GM19324 (cell line): Measurements from ENCODE around the gene LRIG3.
A peak's percentile ranks its signal among the peaks of the same experiment; 100 is the strongest.

Source experiments
- ATAC-seq: cut with Tn5 transposase; IDR thresholded peaks from one replicate; pipeline ENCODE4 v1.9.1; 2021; ENCODE audit warnings: mild to moderate bottlenecking, moderate library complexity; ENCODE audit not compliant: unreplicated experiment, low FRiP score

The LRIG3 gene

DNA sequence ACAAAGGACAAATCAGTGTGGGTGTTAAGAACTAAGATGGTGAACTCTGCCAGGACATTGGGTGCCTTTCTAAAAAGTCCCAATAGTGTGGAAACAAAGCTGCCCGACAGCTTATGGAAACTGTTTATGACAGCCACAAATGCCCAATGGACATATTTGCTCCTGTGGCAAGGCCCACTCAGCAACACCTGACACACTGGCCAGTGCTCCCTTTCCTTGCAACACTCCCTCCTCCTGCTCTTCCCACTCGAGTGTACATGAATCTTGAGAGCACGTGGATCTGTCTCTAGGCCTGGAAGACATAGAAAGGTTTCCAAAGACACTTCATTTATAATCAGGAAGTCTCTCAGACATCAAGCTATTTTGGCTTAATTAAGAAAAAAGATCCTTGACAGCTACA, 14.2 kb upstream of the LRIG3 start:
- ATAC-seq, result no peak

DNA sequence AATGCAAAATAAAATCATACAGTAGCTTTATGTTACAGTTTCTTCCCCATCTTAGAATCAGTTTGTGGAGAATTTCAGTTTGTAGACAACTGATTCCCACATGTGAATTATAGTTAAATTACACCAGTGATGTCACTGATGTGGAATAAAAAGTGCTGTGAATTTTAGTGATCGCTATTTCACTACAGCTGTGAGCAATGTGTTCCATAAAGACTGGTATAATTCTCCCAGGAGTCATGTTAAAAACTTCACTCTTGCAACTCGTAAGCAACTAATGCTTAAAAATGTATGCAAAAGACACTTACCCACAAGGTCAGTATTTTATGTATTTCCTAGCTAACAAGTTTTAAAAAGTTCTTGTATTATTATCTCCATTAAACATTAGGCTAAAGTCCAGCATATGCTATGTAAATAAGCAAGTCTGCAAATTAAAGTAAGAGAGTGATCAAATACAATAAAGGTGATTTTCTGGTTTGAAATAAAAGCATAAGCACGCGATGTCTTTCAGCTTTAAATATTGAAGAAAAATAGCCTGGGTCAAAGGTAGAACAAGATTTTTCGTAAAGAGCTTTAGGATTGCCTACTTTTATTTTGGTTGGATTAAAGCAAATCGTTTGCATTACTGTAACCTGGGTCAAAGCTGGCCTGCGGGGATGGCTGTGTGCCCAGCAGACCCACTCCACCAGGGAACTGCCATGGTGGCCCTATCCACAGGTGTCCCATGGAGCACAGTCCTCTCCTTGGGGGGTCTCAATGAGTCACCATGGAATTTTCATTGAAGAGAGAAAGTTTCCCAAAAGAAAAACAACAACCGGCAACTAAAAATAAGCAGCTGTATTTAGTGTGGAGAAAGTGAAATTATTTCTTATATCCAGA, 12.7 kb upstream of the LRIG3 start:
- ATAC-seq, result no peak

DNA sequence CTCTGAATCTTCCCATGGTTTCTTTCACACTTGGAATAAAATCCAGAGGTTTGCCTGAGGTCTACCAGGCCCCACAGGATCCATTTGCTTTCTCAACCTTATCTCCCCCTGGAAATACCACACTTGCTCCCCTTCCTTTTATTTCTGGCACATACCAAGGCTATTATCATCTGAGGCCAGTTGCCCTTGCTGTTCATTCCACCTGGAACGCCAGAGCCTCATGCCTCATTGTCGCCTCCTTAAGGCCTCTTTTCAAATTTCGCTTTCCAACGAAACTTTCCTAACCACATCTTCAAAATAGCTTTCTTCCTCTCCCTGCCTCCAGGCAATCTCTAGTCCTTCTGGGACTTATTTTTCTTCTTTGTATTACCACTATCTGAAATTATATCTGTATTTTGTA, 11.2 kb upstream of the LRIG3 start:
- no peak for ATAC-seq

DNA sequence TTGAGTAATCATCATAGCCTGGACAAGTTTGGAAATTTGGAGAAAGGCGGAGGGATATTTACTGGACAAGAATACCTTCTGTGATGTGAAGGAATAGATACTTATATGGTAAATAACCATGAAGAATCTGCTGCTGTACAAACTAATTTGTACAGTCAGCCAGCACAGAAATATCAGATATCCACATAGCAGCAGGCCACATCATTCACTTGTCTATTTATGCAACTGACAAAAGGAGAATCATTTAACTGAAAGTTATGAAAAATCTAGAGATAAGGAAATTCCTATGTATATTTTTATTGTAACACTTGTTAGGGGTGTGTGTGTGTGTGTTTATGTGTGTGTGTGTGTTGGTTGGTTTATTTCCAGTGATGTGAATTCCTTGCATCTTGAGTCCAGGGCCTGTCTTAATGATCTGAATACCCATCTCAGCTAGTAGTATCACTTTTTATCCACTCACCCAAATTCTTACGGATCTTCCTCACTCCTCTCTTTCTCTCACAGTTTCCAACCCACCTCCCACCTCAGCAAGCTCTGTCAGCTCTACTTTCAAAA, 10.5 kb upstream of the LRIG3 start:
- ATAC-seq, result no peak

DNA sequence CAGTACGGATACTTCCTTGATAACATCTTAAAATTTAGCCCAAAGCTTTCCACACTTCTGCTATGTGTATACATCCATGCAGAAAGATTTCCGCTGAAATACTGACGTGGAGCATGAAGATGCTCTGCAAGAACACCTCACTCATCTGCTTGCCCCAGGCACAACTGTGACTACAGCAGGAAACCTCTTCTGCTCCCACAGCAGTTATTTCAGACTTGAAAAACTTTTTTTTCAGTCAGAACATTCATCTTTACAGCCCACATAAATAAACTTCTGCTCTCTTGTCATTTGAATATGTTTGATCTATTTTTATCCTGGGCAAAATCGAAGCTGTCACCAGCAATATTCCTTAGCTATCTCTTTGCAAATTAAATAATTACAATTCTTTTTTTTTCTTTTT, 6.8 kb upstream of the LRIG3 start:
- no peak for ATAC-seq

DNA sequence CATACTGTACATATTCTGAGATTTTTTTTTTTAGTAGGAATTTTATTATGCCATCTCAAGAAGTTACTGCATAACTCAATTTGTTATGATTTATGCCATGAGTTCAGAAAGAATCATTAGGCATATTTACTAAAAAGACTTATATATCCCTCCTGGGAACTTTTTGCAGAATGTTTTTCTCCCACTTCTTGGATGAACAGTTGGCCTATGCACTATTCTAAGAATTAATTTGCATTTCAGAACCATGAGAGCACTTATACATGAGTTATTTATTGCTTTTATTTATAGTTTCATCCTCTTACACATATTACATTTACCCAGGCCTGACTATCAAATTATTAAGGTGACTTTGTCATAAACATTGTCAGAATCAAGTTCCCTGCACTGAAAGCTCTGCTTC, 6.3 kb upstream of the LRIG3 start:
- no peak for ATAC-seq

DNA sequence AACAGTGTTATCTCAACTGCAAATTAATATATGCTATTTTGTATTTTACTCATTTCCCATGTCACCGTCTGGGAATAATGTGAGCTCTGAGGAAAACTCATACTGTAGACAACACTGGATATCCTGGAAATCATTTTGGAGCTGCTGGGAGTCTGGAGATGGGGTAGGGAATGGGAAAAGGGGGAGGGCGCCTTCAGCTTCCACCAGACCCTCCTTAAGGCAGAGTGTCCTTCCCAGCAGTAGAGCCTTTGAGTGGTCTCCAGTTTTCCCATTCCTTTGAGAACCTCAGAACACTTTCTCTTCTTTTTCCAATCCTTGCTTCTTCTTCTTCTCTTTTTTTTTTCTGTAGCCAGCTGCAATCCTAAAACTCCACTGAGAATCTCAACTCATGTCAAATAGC, 5.4 kb upstream of the LRIG3 start:
- ATAC-seq, result no peak

DNA sequence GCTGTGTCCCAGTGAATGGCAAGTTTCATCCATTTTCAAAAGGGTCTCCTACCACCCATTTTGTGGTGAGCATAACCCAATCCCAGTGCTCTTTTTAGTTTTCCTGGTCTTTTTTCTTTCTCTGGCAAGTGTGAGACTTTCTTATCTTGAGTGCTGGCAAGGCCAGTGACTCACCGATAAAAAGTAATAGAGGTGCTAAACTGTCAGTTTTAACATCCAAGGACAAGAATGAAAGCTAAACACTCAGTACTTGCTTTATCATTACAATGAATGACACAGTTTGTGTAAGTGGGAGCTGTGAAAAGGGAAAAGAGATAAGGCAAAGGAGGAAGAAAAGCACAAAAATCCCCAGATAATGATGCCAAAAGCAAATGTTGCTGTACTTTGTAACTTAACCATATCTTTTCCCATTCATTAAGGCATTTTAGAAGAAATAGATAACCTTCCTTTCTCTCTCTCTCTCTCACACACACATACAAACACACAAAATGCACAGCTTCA, 4.9 kb upstream of the LRIG3 start:
- ATAC-seq, result no peak

DNA sequence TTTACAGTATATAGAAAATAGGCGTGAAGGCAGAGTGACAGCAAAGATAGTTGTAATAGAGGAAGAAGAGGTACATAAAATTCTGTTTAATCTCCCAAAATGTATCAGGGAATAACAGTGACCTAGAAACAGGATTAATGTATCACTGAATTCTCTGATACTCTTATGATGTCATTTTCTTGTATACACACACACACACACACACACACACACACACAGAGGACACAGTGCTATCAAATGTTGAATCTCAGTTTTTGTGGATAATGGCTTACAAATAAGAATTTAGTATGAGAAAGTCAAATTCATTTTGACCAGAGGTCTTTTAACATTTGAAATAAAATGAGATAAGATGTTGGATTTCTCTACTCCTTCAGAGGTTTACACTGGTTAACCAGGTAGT, 4.3 kb upstream of the LRIG3 start:
- ATAC-seq, result no peak

DNA sequence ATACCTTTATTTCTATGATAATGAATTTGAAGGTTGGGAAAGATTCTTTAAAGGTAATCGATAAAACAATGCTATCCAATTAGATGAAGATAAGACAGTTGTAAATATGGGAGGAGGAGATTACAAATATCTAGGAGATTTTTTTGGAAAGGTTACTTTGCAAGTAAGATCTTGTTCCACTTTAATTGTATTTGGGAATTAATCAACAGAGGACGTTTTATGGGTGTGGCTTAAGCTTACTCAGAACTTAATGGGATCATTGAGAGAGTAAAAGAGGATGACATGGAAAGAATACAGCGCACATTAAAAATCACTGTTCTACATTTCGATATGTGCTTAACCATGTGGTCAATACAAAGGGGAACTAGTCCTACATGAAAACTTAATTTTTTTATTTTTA, 3.5 kb upstream of the LRIG3 start:
- ATAC-seq, result no peak

DNA sequence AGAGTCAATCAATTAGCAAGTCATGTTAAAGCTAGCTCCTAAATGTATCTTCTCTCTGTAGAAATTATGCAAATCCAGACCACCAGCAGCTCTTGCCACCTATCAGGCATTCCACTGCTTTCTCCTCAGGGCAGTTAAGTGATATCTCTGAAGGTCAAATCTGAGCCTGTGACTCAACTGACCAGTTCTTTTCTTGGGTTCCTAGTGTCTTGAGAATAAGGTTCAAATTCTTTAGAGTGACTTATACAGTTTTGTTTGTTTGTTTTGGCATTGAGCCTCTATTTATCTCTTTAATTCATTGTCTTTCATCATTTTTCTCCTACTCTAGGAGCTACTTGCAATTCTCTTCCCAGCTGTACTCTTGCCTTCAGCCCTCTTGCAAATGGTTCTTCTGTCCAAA, 2.5 kb upstream of the LRIG3 start:
- no peak for ATAC-seq

DNA sequence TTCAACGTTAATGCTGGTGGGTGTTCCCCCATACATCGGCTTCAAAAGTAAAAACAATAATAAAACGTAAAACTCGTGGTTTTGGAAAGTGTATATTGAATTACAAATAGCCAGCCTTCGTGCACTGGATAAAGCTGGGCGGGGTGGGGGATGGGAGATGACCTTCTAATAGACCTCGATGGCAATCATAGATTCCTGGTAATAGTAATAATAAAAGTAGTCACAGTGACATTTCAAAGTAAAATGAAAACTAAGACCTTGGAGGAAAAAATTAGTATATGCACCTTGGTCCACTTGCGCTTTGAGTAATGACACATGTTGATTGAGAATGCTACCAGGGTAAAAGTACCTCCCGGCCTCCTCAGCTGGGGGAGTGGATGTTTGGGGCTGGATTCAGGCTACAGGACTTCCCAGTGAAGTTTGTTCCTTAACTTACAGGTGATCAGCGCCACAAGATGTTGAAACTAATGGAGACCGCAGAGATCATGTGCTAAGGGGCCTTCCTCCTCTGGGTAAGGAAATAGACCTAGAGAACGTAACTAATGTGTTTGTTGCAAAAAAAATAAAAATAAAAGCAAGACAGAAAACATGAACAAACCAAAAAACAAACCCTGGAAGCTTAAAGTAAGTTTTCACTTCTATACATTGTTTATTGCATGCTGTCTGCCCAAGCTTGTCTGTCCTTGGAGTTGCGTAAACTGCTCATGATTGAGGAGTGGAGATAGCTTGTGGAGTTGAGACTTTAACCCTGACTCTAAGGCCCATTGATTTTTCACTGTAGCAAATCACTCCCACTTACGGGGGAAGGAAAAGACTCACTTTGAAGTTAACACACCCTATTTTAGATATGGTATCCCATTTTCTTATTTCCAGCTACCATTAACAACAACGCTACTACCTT, 907 bp upstream of the LRIG3 start:
- ATAC-seq, result no peak

DNA sequence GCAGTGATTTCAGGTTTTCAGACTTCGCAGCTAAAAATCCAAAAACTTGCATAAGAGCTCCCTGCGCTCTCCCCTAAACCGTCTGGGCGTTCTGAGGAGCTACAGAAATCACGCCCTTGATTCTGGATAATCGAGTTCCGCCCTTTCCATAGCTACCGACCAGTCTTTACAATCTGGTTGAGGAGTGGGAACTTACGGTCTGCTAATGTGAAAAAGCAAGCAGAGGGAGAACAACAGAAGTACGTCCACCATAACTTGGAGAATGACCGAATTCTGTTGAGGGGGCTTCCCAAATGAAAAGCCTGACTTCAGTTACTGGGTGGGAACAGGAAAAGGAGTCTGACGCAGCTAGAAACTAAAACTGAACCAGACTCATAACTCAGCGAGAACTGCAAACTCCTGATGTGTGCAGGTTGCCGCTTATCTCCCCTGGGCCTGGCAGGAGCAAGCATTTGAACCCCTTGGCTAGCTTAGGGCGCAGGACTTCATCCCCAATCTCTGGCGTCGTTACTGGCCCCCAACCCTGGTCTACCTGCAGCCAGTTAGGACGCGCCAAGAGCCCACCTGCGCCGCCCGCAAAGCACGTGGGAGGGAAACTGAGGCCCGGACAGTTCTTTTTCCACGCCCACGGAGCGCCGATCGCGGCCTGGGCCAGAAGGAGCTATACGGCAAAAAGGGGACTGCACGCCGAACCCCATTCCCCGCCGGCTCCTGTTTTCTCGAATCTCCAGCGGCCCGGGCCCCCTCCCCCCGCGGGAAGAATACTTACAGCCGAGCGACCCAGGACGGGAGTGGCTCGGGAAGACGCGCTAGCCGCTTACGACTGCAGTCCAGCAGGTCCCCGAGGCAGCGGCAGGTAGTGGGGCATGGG, 838 bp downstream of the LRIG3 start:
- peak; percentile 27 for ATAC-seq

DNA sequence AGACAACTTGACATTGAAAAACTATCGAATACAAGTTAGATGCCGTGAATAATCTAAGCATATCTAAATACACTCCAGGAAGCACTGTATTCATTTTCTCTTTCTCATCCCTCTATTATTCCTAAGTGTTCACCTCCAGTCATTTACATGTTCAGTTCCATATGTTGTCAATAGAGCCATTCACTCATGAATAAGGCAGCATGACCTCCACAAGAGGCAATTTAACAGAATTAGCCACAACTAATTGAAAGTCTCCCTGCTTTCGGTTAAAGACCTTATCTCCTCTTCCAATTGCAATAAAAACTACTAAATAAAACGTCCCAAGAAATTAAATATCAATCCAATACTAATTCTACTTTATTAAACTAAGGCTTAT, 1.8 kb downstream of the LRIG3 start:
- no peak for ATAC-seq

DNA sequence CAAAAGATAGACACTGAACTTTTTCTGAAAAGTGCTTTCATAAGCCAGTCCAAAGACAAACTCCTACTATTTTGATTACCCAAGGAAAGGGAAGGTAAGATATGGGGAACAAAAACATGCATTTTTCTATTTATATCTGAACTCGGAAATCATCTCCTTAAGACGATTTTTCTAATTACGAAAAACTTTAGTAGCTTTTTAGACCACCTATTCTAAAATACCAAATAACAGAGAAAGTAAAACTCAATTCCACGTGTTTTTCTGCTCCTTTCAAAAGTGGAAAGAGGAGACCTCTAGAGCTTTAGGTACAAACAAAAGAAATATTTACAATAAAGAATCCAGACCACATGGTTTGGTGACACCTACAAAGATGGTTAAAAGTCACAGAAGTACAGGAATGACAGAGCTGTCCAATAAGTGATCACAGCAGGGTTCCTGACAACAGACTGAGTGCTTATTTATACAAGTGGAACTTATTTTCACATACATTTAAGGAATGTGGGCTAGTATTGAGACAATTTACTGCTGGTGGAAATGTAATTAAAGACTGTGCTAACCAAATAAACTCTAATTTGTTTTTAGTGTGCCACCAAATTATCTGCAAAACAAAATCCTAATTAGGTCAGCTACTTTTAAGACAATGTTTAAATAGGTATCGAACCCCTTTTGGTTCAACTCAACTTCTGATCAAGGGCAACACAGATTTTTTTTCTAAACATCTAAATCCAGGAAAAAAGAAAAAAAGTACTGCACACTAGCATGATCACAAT, 2.4 kb downstream of the LRIG3 start:
- no peak for ATAC-seq

DNA sequence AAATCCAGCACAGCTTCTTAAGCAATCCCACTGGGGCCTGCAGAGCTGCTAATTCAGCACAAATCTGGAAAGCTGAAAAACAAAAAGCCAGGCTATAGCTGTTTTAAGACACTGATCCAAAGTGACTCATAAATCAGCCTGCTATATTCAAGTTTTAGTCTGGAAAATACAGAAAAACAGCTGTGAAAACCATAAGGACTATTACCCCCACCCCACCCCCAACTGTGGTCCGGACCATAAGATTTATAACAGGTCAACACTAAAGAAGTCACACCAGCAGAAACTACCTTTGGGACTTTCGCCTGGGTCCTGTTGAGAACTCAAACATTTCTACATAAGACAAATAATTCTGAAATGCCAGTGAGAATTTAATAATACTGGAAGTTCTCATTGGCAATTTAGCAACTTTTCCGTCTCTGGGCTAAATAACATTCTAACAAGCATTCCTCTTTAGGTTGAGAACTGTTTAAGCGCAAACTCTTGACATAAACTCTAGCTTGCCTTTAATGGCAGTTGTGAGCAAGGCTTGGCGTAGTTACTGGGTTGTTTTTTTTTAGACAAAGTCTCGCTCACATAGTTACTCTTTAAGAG, 3.3 kb downstream of the LRIG3 start:
- no peak for ATAC-seq

DNA sequence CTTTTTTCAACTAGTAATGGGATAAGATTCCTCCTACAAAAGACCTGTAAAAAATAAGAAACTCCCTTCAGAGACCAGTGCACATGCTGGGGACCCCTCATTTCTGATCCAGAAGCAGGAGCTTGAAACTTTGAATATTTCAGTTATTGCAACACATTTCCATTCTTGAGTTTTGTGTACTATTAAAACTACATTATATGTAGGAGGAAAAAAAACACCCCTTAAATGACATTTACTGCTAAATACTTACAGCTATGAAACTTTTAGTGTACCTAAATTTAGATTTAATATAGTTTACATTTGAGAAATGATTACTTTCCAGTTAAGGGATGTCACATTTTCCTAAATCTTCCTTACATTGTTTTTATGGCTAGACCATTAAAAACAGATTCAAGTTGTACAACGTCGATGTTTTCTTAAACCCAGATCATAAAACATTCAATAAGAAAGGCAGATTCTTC, 4.1 kb downstream of the LRIG3 start:
- no peak for ATAC-seq

DNA sequence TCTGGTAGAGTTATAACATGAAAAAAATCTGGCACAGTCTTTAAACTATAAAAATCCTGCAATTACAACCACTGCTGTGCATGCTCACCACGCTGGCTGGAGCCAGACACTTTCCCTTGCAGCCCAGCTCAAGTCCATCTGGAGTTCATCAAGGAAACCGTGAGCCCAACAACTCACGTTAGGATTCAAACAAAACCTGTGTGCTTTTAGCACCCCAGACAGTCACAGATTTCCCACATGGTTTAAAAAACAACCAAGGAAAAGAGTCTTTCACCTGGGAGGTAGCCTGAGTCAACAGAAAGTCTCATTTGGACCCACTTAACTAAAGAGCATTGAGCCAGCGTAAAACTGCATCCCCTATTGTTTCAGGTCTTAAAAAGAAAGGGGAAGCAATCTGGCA, 4.7 kb downstream of the LRIG3 start:
- ATAC-seq, result no peak

DNA sequence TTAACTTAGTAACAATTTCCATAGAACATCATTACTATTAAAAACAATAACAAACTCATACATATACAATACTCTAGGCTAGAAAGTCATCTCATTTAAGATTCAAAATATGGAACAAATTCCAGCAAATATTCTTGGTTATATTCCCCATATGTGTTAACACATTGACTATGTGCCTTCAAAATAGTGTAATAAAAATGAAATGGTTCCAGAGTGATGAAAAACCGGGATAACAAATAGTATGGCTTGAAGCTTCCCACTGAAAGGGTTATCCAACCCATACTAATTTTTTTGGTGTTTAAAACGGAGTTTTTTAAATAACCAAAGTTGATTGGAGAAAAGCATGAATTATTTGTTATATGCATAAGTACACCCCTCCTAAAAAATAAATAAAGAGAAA, 5.3 kb downstream of the LRIG3 start:
- no peak for ATAC-seq
